Fibroblast of lung (primary cell): ENCODE data around the gene SGO2. TPM values are rescaled to one million over a fixed set of nuclear protein-coding genes. Genes with fewer than 3 reads are reported as not detected.

Experiments
- DNase-seq, 2 donors: peaks; one replicate each; pipeline versions ENCODE4 v3.0.0 to v3.0.0-alpha.2; 2010; ENCODE audit warnings: low read depth in 2 of 2
- H2AFZ ChIP-seq: 2 replicates; pipeline ENCODE4 v1.5.1; 2012; ENCODE audit warnings: low read length, control low read depth, inconsistent platforms
- H3K27ac ChIP-seq: 2 replicates; pipeline ENCODE4 v1.5.1; 2011; ENCODE audit warnings: low read length, control low read depth; ENCODE audit not compliant: insufficient read depth
- H3K27me3 ChIP-seq: 2 replicates; pipeline ENCODE4 v1.5.1; 2011; ENCODE audit warnings: mild to moderate bottlenecking, low read length; ENCODE audit not compliant: control insufficient read depth, insufficient read depth
- H3K36me3 ChIP-seq: 2 replicates; pipeline ENCODE4 v1.5.1; 2011; ENCODE audit warnings: low read length; ENCODE audit not compliant: control insufficient read depth, insufficient read depth
- H3K4me1 ChIP-seq: 2 replicates; pipeline ENCODE4 v1.5.1; 2011; ENCODE audit warnings: low read length; ENCODE audit not compliant: control insufficient read depth, insufficient read depth; ENCODE audit errors: extremely low read depth
- H3K4me2 ChIP-seq: 2 replicates; pipeline ENCODE4 v1.5.1; 2011; ENCODE audit warnings: low read length, control low read depth; ENCODE audit not compliant: insufficient read depth; ENCODE audit errors: extremely low read depth
- H3K4me3 ChIP-seq, 4 experiments: fragments of 200-600 bp in 1 of 4; sonication (generic) in 1 of 4; replicated peaks in 1 of 4; 2 replicates each; pipeline ENCODE4 v1.5.1; 2011 to 2016; ENCODE audit warnings: low read length in 4 of 4, low read depth in 3 of 4, mild to moderate bottlenecking in 3 of 4, control low read depth in 2 of 4, inconsistent platforms in 1 of 4, mixed read lengths in 1 of 4; ENCODE audit not compliant: insufficient read depth in 1 of 4; ENCODE audit errors: control extremely low read depth in 1 of 4
- H3K79me2 ChIP-seq: 2 replicates; pipeline ENCODE4 v1.5.1; 2012; ENCODE audit warnings: mild to moderate bottlenecking, low read length, inconsistent platforms; ENCODE audit not compliant: control insufficient read depth, insufficient read depth
- H3K9ac ChIP-seq: 2 replicates; pipeline ENCODE4 v1.5.1; 2011; ENCODE audit warnings: mild to moderate bottlenecking, low read length, control low read depth; ENCODE audit not compliant: insufficient read depth
- H3K9me3 ChIP-seq: 2 replicates; pipeline ENCODE4 v1.5.1; 2012; ENCODE audit warnings: low read depth, low read length; ENCODE audit not compliant: control insufficient read depth, insufficient read depth
- H4K20me1 ChIP-seq: 2 replicates; pipeline ENCODE4 v1.5.1; 2011; ENCODE audit warnings: low read length; ENCODE audit not compliant: control insufficient read depth, insufficient read depth; ENCODE audit errors: extremely low read depth
- EZH2 ChIP-seq: IDR thresholded peaks from 2 replicates; pipeline ENCODE4 v1.5.1; 2012; ENCODE audit warnings: low read length, control low read depth, mild to moderate bottlenecking; ENCODE audit errors: missing control alignments
- polyA plus RNA-seq, 2 donors: library from polyadenylated mRNA; depleted of rRNA in 1 of 2; stranded (reverse) in 1 of 2; unstranded in 1 of 2; fragments of >200 nt; gene quantifications; 2 replicates each; pipeline ENCODE4 v1.2.1, GENCODE V29; 2011 to 2012; ENCODE audit warnings: missing spikeins in 1 of 2
- total RNA-seq: library from RNA; depleted of rRNA; stranded (reverse); fragments of >200 nt; gene quantifications from 2 replicates; pipeline ENCODE4 v1.2.1, GENCODE V29; 2014
- TF ChIP-seq, protein P1 (sequence below), 2 donors: IDR thresholded peaks in 1 of 2; conservative IDR thresholded peaks in 1 of 2; 1 replicate in 1 of 2; 2 replicates in 1 of 2; pipeline ENCODE4 v1.5.1; 2011 to 2012; ENCODE audit warnings: low read length in 2 of 2, control low read depth in 1 of 2, inconsistent platforms in 1 of 2, low read depth in 1 of 2, mild to moderate bottlenecking in 1 of 2

SGO2 gene
- total and polyA plus RNA-seq, 2 donors (not counting 1 experiment from before 2014, with no cell fraction given): 5.4 to 6.9 TPM

DNA sequence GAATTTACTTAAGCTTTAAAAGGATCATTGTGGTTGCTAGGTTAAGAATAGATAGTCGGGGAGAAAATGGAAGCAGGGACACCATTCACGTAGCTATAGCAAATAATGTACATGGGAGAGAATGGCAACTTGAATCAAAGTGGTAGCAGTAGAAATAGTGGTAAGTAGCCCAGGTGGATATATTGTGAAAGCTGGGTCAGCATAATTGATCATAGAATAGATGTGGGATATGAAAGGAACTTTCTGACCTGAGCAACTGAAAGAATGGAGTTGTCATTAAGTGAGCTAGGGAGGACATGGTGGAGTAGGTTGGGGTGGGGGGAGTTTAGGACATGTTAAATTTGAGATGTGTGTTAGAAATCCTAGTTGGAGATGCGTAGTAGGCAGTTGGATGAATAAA lies 2.2 kb downstream of the SGO2 start:
- peaks cover 1% of the 10 kb centered on the region for H3K36me3 ChIP-seq
- peak overlapping the region; percentile 27 for H3K4me2 ChIP-seq
- DNase-seq: no peak
- H3K4me3 ChIP-seq: no peak overlapping the region
- H2AFZ ChIP-seq: no peak overlapping the region
- H3K79me2 ChIP-seq: peaks cover 64% of the 10 kb centered on the region
- peaks cover 8% of the 10 kb centered on the region for H3K4me1 ChIP-seq
- no peaks in the 10 kb centered on the region for H3K9me3 ChIP-seq
- H3K27ac ChIP-seq: no peak overlapping the region
- no peaks in the 10 kb centered on the region for H4K20me1 ChIP-seq
- H3K9ac ChIP-seq: no peak overlapping the region
- TF ChIP-seq, protein P1, sequence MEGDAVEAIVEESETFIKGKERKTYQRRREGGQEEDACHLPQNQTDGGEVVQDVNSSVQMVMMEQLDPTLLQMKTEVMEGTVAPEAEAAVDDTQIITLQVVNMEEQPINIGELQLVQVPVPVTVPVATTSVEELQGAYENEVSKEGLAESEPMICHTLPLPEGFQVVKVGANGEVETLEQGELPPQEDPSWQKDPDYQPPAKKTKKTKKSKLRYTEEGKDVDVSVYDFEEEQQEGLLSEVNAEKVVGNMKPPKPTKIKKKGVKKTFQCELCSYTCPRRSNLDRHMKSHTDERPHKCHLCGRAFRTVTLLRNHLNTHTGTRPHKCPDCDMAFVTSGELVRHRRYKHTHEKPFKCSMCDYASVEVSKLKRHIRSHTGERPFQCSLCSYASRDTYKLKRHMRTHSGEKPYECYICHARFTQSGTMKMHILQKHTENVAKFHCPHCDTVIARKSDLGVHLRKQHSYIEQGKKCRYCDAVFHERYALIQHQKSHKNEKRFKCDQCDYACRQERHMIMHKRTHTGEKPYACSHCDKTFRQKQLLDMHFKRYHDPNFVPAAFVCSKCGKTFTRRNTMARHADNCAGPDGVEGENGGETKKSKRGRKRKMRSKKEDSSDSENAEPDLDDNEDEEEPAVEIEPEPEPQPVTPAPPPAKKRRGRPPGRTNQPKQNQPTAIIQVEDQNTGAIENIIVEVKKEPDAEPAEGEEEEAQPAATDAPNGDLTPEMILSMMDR (conservative IDR thresholded peaks at IDR 0.05 in 1 of 2, IDR thresholded peaks at IDR 0.05 in 1 of 2; ENCODE audit: low read depth in 1 of 2, low read length in 2 of 2): no peak
- no peak for TF ChIP-seq EZH2
- H3K27me3 ChIP-seq: no peaks in the 10 kb centered on the region

DNA sequence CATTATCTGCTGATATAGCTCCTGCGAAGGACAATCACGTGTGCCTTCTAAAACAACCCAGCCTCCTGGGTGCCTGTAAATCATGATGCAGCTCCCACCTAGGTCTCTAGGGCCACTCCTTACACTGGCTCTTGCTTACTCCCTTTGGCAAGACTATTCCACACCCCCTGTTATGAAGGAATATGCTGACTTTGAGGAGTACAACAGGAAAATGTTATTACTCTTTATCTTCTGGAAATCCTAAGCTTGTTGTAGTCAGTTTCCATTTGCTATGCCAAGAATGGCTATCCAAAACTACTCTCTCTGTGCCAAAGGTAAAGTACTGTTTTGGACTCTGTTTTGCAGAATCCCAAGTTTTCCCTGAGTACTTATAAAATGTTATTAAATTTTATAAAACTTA lies 7.7 kb downstream of the SGO2 start:
- Histone ChIP-seq H3K4me2 (no peak overlapping the region), H3K4me3 (no peak overlapping the region), H3K36me3 (peaks cover 3% of the 10 kb centered on the region), H4K20me1 (no peaks in the 10 kb centered on the region), H3K27ac (no peak overlapping the region), H3K9ac (no peak overlapping the region), H3K27me3 (no peaks in the 10 kb centered on the region), H3K9me3 (no peaks in the 10 kb centered on the region), H3K79me2 (peaks cover 42% of the 10 kb centered on the region), H3K4me1 (no peaks in the 10 kb centered on the region), H2AFZ (no peak overlapping the region)
- TF ChIP-seq, protein P1 (conservative IDR thresholded peaks at IDR 0.05 in 1 of 2, IDR thresholded peaks at IDR 0.05 in 1 of 2; ENCODE audit: low read depth in 1 of 2, low read length in 2 of 2): no peak
- TF ChIP-seq EZH2: no peak
- DNase-seq: no peak

DNA sequence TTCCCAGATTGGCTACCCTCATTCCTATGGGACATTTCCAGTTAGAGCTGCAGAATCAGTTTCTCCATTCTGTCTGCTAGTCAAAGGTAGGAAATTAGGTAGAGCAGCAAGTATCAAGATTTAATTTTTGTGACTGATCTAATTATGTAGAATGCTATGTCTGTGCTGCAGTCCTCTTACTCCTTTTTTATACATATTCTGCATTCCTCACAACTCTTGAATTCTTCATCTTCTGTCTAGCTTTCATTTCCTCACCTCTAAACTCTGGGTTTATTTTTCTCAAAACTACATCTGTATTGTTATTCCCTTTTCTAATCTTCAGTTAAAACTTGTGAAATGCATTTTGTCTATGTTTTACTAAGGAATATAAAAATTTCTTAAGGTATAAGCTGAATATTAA lies 8.6 kb downstream of the SGO2 start:
- Histone ChIP-seq H3K79me2 (peaks cover 33% of the 10 kb centered on the region), H4K20me1 (no peaks in the 10 kb centered on the region), H3K4me1 (no peaks in the 10 kb centered on the region), H3K4me3 (no peak overlapping the region), H3K36me3 (peaks cover 3% of the 10 kb centered on the region), H3K27ac (no peak overlapping the region), H2AFZ (no peak overlapping the region), H3K27me3 (no peaks in the 10 kb centered on the region), H3K9me3 (no peaks in the 10 kb centered on the region), H3K4me2 (no peak overlapping the region), H3K9ac (no peak overlapping the region)
- no peak for TF ChIP-seq EZH2
- TF ChIP-seq, protein P1 (conservative IDR thresholded peaks at IDR 0.05 in 1 of 2, IDR thresholded peaks at IDR 0.05 in 1 of 2; ENCODE audit: low read depth in 1 of 2, low read length in 2 of 2): no peak
- DNase-seq: peak in 1 of 2 donors; percentile 5
